GM12878 (cell line): ENCODE measurements around the gene SLC35E3. TPM values are rescaled to one million over a fixed set of nuclear protein-coding genes. Genes with fewer than 3 reads are reported as not detected.

Experiments used
- ATAC-seq: fragments of 200-7000 bp; cut with Tn5 transposase; 3 replicates; pipeline ENCODE4 v1.9.1; 2020; ENCODE audit warnings: mild to moderate bottlenecking, moderate library complexity
- BruUV-seq: library from RNA; stranded (reverse); fragments of 400-500 nt; replicated peaks from 2 replicates; lab custom pipeline; 2021; lab: Mats Ljungman, UMichigan
- CTCF ChIA-PET: fragments of 300-600 bp; sonication (Branson Sonifier 250); formaldehyde crosslinking; extraction: SDS; loops from one replicate; lab custom pipeline; 2021; ENCODE audit warnings: inconsistent platforms; lab: Yijun Ruan, JAX
- POLR2A ChIA-PET: fragments of 350-600 bp; formaldehyde crosslinking; extraction: SDS; loops from one replicate; lab custom pipeline; 2021; ENCODE audit warnings: inconsistent platforms; lab: Charles Lee
- RAD21 ChIA-PET: fragments of 300-600 bp; sonication (Branson Sonifier 250); formaldehyde crosslinking; loops from one replicate; lab custom pipeline; 2023; ENCODE audit warnings: antibody characterized with exemption; ENCODE audit not compliant: unreplicated experiment; lab: Charles Lee
- SMC1A ChIA-PET: fragments of 300-600 bp; sonication (Branson Sonifier 250); formaldehyde crosslinking; loops from one replicate; lab custom pipeline; 2023; ENCODE audit not compliant: unreplicated experiment, uncharacterized antibody; lab: Charles Lee
- DNase-seq: peaks from one replicate; pipeline ENCODE4 v3.0.0-alpha.2; 2011; ENCODE audit warnings: low read depth, low spot score
- FAIRE-seq: peaks from 3 replicates; lab custom pipeline; 2011; peaks lifted over from hg19 to GRCh38; lab: Jason Lieb, UNC
- H2AFZ ChIP-seq: 2 replicates; pipeline ENCODE4 v1.6.0; 2011; ENCODE audit warnings: low read depth, low read length, control low read depth; ENCODE audit not compliant: control insufficient read depth
- H3K27ac ChIP-seq: 2 replicates; pipeline ENCODE4 v1.5.1; 2011; ENCODE audit warnings: control low read depth; ENCODE audit not compliant: control insufficient read depth, insufficient read depth
- H3K27me3 ChIP-seq, 2 experiments: replicated peaks in 1 of 2; 2 replicates each; pipeline versions ENCODE4 v1.6.0 to v1.6.1; 2011; ENCODE audit warnings: low read length in 1 of 2; ENCODE audit not compliant: control insufficient read depth in 2 of 2, insufficient read depth in 2 of 2
- H3K36me3 ChIP-seq, 2 experiments: 2 replicates each; pipeline ENCODE4 v1.5.1; 2011; ENCODE audit warnings: low read length in 1 of 2; ENCODE audit not compliant: control insufficient read depth in 2 of 2, insufficient read depth in 2 of 2
- H3K4me1 ChIP-seq: 2 replicates; pipeline ENCODE4 v1.6.1; 2011; ENCODE audit warnings: mild to moderate bottlenecking, low read length, moderate library complexity, mixed read lengths; ENCODE audit not compliant: control insufficient read depth, insufficient read depth
- H3K4me2 ChIP-seq: 2 replicates; pipeline ENCODE4 v1.6.0; 2011; ENCODE audit warnings: control low read depth; ENCODE audit not compliant: control insufficient read depth, insufficient read depth
- H3K4me3 ChIP-seq: fragments of 200-600 bp; sonication (generic); 2 replicates; pipeline ENCODE4 v1.5.1; 2016
- H3K79me2 ChIP-seq: 2 replicates; pipeline ENCODE4 v1.6.0; 2011; ENCODE audit warnings: low read length; ENCODE audit not compliant: control insufficient read depth, insufficient read depth
- H3K9ac ChIP-seq: 2 replicates; pipeline ENCODE4 v1.8.0; 2011; ENCODE audit warnings: low read length, control low read depth, mixed read lengths; ENCODE audit not compliant: control insufficient read depth, insufficient read depth
- H3K9me3 ChIP-seq: replicated peaks from 3 replicates; pipeline ENCODE4 v1.5.1; 2011; ENCODE audit warnings: mild to moderate bottlenecking, low read length; ENCODE audit not compliant: control insufficient read depth, insufficient read depth
- H4K20me1 ChIP-seq: 2 replicates; pipeline ENCODE4 v1.6.0; 2011; ENCODE audit not compliant: control insufficient read depth, insufficient read depth
- ATF3 ChIP-seq: IDR thresholded peaks from 2 replicates; pipeline ENCODE4 v1.6.1; 2011; ENCODE audit warnings: low read depth, mild to moderate bottlenecking, low read length, moderate library complexity, borderline replicate concordance; ENCODE audit errors: extremely low read depth
- BHLHE40 ChIP-seq, 2 experiments: fragments of 450-650 bp in 1 of 2; IDR thresholded peaks; 2 replicates each; pipeline ENCODE4 v1.6.1; 2011 to 2017; ENCODE audit warnings: low read depth in 2 of 2, borderline replicate concordance in 1 of 2, improper control_type of control experiment in 1 of 2, low read length in 1 of 2, mild to moderate bottlenecking in 1 of 2
- BRCA1 ChIP-seq: IDR thresholded peaks from 2 replicates; pipeline ENCODE4 v1.6.1; 2011; ENCODE audit warnings: low read depth, low read length, improper control_type of control experiment
- CBFB ChIP-seq: IDR thresholded peaks from 2 replicates; pipeline ENCODE4 v1.6.1; 2016; ENCODE audit warnings: antibody characterized with exemption, low read depth
- CBX5 ChIP-seq: sonication (generic); IDR thresholded peaks from 2 replicates; pipeline ENCODE4 v1.6.1; 2016; ENCODE audit warnings: low read depth, moderate library complexity, mild to moderate bottlenecking, inconsistent platforms
- ELK1 ChIP-seq: IDR thresholded peaks from 2 replicates; pipeline ENCODE4 v1.6.1; 2012; ENCODE audit warnings: low read depth, low read length, improper control_type of control experiment
- ESRRA ChIP-seq: IDR thresholded peaks from 2 replicates; pipeline ENCODE4 v1.6.1; 2012; ENCODE audit warnings: mild to moderate bottlenecking, low read length, improper control_type of control experiment
- GATAD2B ChIP-seq: fragments of 450-650 bp; conservative IDR thresholded peaks from 2 replicates; pipeline ENCODE4 v1.6.1; 2017; ENCODE audit warnings: low read depth, mild to moderate bottlenecking, moderate library complexity
- LARP7 ChIP-seq: fragments of 450-650 bp; IDR thresholded peaks from 2 replicates; pipeline ENCODE4 v1.6.1; 2017; ENCODE audit warnings: mild to moderate bottlenecking
- NR2F1 ChIP-seq: fragments of 450-650 bp; conservative IDR thresholded peaks from 2 replicates; pipeline ENCODE4 v1.6.1; 2017; ENCODE audit warnings: mild to moderate bottlenecking
- RFX5 ChIP-seq: IDR thresholded peaks from 2 replicates; pipeline ENCODE4 v1.6.1; 2011; ENCODE audit warnings: low read depth, low read length, improper control_type of control experiment
- STAT3 ChIP-seq: IDR thresholded peaks from 2 replicates; pipeline ENCODE4 v1.6.1; 2011; ENCODE audit warnings: low read depth, low read length, improper control_type of control experiment
- SUZ12 ChIP-seq: fragments of 200-600 bp; sonication (generic); IDR thresholded peaks from one replicate; pipeline ENCODE4 v1.6.1; 2018; ENCODE audit warnings: antibody characterized with exemption, mild to moderate bottlenecking; ENCODE audit not compliant: unreplicated experiment
- TCF7 ChIP-seq: IDR thresholded peaks from 2 replicates; pipeline ENCODE4 v1.6.1; 2014; ENCODE audit warnings: antibody characterized with exemption, borderline replicate concordance
- USF1 ChIP-seq: IDR thresholded peaks from 2 replicates; pipeline ENCODE4 v1.6.1; 2011; ENCODE audit warnings: borderline replicate concordance, low read depth, mild to moderate bottlenecking, moderate library complexity, mixed read lengths, low read length; ENCODE audit not compliant: insufficient read depth; ENCODE audit errors: extremely low read length
- YY1 ChIP-seq: IDR thresholded peaks from 2 replicates; pipeline ENCODE4 v1.6.1; 2011; ENCODE audit warnings: low read depth, mild to moderate bottlenecking, low read length
- WGBS: methylation state at CpG from one replicate; pipeline ENCODE4 v1.1.6; 2016; ENCODE audit warnings: low lambda C conversion rate; ENCODE audit not compliant: insufficient replicate concordance, insufficient coverage; ENCODE audit errors: missing lambda C conversion rate; 5-methylcytosine and 5-hydroxymethylcytosine counted together
- in situ Hi-C: fragments of 300-500 bp; cut with MboI; formaldehyde crosslinking; loops from 9 replicates; pipeline ENCODE4 v1.14.3; 2018; ENCODE audit warnings: mixed read lengths
- intact Hi-C: fragments of 100-400 bp; cut with micrococcal nuclease; formaldehyde crosslinking; loops from one replicate; pipeline ENCODE4 v1.14.2; 2022; ENCODE audit not compliant: unreplicated experiment
- polyA plus RNA-seq, 11 experiments: library from polyadenylated mRNA; depleted of rRNA in 4 of 11; unstranded in 6 of 11; stranded (reverse) in 5 of 11; fragments of >200 nt; fragmentation: Nextera tagmentation in 4 of 11; fragmentation: Illumina TruSeq in 1 of 11; extraction: Ambion mirVana in 4 of 11; extraction: Trizol in 1 of 11; gene quantifications; 1 replicate in 1 of 11; 2 replicates in 10 of 11; pipeline versions ENCODE4 v1.2.1 to v1.2.3, GENCODE V29; 2011 to 2016; ENCODE audit warnings: inconsistent platforms in 2 of 11, missing spikeins in 2 of 11, low read depth in 1 of 11
- total RNA-seq, 4 experiments: library from RNA; depleted of rRNA in 3 of 4; stranded (reverse); fragments of >200 nt in 3 of 4; fragmentation: Illumina TruSeq in 1 of 4; extraction: Trizol in 1 of 4; gene quantifications; 2 replicates each; pipeline versions ENCODE4 v1.2.1 to v1.2.3, GENCODE V29; 2013 to 2021

The SLC35E3 gene
- total and polyA plus RNA-seq, 10 of the 15 experiments (the other 5 are each of a cell fraction or from before 2014, with no cell fraction given) = 3.6 to 19.8 (median 6.1) TPM

GRCh38 chr12:68805592-68806120 is 59.7 kb downstream of the SLC35E3 start (continued):
- TF ChIP-seq SUZ12 (no peak), RFX5 (no peak)

- ChIA-PET POLR2A (interaction anchor here (0.8 to 2.5 kb wide), 6 partner anchors 11 to 447 kb away, joined by 3 to 7 read pairs (median 4); no protein-coding TSS in a partner anchor), CTCF (interaction anchor here (0.8 to 2.7 kb wide), 10 partner anchors 10 to 61 kb away, joined by 3 to 17 read pairs (median 4); partner anchors contain the start of gene SLC35E3), RAD21 (interaction anchor here (0.9 to 3.2 kb wide), 2 partner anchors 61 to 195 kb away, joined by 3 to 25 read pairs; partner anchors contain the start of gene SLC35E3), SMC1A (interaction anchor here (0.7 to 2.4 kb wide), 10 partner anchors 10 to 450 kb away, joined by 3 to 12 read pairs (median 4); no protein-coding TSS in a partner anchor)
- H3K9me3 ChIP-seq = peaks cover 2% of the 10 kb centered on the region; the same call in 1 of the 3 replicates
- peak overlapping the region; percentile 75 for H3K4me2 ChIP-seq
- WGBS = 81% methylated on average over 16 of the region's 18 CpGs
- TF ChIP-seq ATF3 (no peak), ELK1 (no peak), BRCA1 (no peak), YY1 (no peak), ESRRA (no peak), LARP7 (no peak), TCF7 (no peak), NR2F1 (no peak), CBFB (no peak), BHLHE40 (IDR thresholded peaks at IDR 0.05; ENCODE audit: borderline replicate concordance in 1 of 2, low read depth in 2 of 2, low read length in 1 of 2) (no peak), STAT3 (no peak), CBX5 (no peak), GATAD2B (no peak), USF1 (no peak)
- BruUV-seq = no TSS peak
- H4K20me1 ChIP-seq = no peaks in the 10 kb centered on the region
- FAIRE-seq (no peak), ATAC-seq (no peak), DNase-seq (no peak)
- intact Hi-C loops (loop anchor here (5.0 kb wide), 4 partner anchors 119 to 434 kb away; partner anchors contain the start of genes NUP107 and RAP1B), in situ Hi-C loops (no loop called here)
- H3K27me3 ChIP-seq = no peaks in the 10 kb centered on the region
- peak overlapping the region; percentile 100 for H3K9ac ChIP-seq
- peak overlapping the region; percentile 100 for H3K27ac ChIP-seq
- H2AFZ ChIP-seq = no peak overlapping the region; the same call in 1 of the 2 replicates
- no peak overlapping the region for H3K4me3 ChIP-seq
- peaks cover 0 to 5% of the 10 kb centered on the region in 2 experiments; a peak in 1 of 4 replicates for H3K36me3 ChIP-seq
- peaks cover 6% of the 10 kb centered on the region for H3K4me1 ChIP-seq
- H3K79me2 ChIP-seq = peaks cover 36% of the 10 kb centered on the region
Measured at GRCh38 chr12:68806488-68807237, 60.7 kb downstream of the SLC35E3 start.
